HG02884 (cell line): ENCODE data around the gene IRX1.

Source experiments
- ATAC-seq: cut with Tn5 transposase; IDR thresholded peaks from one replicate; pipeline ENCODE4 v1.9.1; 2021; ENCODE audit warnings: mild to moderate bottlenecking, moderate library complexity; ENCODE audit not compliant: unreplicated experiment

The IRX1 gene

GRCh38 chr5:3595006-3595961 lies at the start of gene IRX1:
Gene IRX1, plus strand, starts transcription at chr5:3595832. Its CDS starts 274 bp downstream, at chr5:3596106.
- no peak for ATAC-seq

GRCh38 chr5:3546028-3546427 lies 49.6 kb upstream of the IRX1 start:
- ATAC-seq, result no peak

GRCh38 chr5:3564116-3564515 lies 31.5 kb upstream of the IRX1 start:
- no peak for ATAC-seq

- no peak for ATAC-seq
Measured at GRCh38 chr5:3564827-3565518, 30.7 kb upstream of the IRX1 start.

- ATAC-seq, result no peak
Measured at GRCh38 chr5:3584724-3585531, 10.7 kb upstream of the IRX1 start.

- ATAC-seq, result no peak
Measured at GRCh38 chr5:3590161-3590966, 5.3 kb upstream of the IRX1 start.

- no peak for ATAC-seq
Measured at GRCh38 chr5:3590967-3591900, 4.4 kb upstream of the IRX1 start.

GRCh38 chr5:3592298-3592697 lies 3.3 kb upstream of the IRX1 start:
- ATAC-seq, result no peak

GRCh38 chr5:3593771-3594509 lies 1.7 kb upstream of the IRX1 start:
- no peak for ATAC-seq

GRCh38 chr5:3594510-3595005 lies 1.1 kb upstream of the IRX1 start:
- ATAC-seq, result no peak

GRCh38 chr5:3596261-3596825 lies 711 bp downstream of the IRX1 start:
- ATAC-seq, result no peak

GRCh38 chr5:3596857-3597166 lies 1.2 kb downstream of the IRX1 start:
- no peak for ATAC-seq

GRCh38 chr5:3597167-3598007 lies 1.8 kb downstream of the IRX1 start:
- ATAC-seq, result no peak

- ATAC-seq, result no peak
Measured at GRCh38 chr5:3598207-3598606, 2.6 kb downstream of the IRX1 start.

GRCh38 chr5:3598769-3599211 lies 3.2 kb downstream of the IRX1 start:
- ATAC-seq, result no peak

- ATAC-seq, result no peak
Measured at GRCh38 chr5:3599226-3600105, 3.8 kb downstream of the IRX1 start.
